Peyer's patch (tissue), 4 donors: ENCODE results near the gene POLR1F.

Experiments
- CTCF ChIP-seq, 6 experiments: fragments of 450-650 bp in 4 of 6; fragments of 200-600 bp in 2 of 6; sonication (generic) in 1 of 6; IDR thresholded peaks; one replicate each; pipeline ENCODE4 v1.5.1; 2017 to 2019; ENCODE audit warnings: antibody characterized with exemption in 6 of 6, mild to moderate bottlenecking in 3 of 6, moderate library complexity in 1 of 6
- POLR2A ChIP-seq, 2 donors: fragments of 450-650 bp; IDR thresholded peaks; one replicate each; pipeline ENCODE4 v1.5.1; 2017; ENCODE audit warnings: antibody characterized with exemption in 2 of 2, mild to moderate bottlenecking in 2 of 2, moderate library complexity in 2 of 2

- TF ChIP-seq CTCF (IDR thresholded peaks at IDR 0.05), result peak; percentile 63 to 94 (median 91)
- peak; percentile 73 to 80 for TF ChIP-seq POLR2A (IDR thresholded peaks at IDR 0.05)
Observed at GRCh38 chr7:19708397-19709248, at the start of gene POLR1F.
